ENCODE data around the gene VMAC.

DNA sequence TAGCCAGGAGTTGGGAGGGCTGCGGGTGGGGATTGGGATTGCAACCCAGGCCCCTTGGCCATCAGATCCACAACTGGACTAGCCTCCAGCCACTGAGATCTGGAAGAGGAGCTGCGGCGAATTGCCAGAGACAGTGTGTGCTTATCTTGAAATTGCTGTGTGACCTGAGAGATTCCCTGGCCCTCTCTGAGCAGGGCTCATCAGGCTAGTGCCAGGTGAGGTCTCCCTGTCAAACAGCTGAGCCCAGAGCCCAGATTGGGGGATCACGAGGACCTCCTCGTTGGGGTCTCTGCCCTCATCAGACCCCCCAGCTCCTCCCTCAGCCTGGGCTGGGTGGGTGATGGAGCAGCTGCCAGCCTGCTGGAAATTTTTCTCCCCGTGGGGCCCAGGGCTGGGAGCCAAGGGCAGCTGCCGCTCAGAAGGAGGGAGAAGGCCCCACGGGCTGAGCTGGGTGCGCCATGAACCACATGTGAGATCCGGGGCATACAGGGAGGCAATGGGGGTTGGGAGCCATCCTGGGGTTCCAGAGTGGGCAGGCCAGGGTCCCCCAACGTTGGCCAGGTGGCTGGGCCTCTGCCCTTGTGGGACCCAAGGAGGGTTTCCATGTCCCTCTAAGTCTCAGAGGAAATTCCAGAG, 41.5 kb upstream of the VMAC start:
- TF ChIP-seq, protein P1, sequence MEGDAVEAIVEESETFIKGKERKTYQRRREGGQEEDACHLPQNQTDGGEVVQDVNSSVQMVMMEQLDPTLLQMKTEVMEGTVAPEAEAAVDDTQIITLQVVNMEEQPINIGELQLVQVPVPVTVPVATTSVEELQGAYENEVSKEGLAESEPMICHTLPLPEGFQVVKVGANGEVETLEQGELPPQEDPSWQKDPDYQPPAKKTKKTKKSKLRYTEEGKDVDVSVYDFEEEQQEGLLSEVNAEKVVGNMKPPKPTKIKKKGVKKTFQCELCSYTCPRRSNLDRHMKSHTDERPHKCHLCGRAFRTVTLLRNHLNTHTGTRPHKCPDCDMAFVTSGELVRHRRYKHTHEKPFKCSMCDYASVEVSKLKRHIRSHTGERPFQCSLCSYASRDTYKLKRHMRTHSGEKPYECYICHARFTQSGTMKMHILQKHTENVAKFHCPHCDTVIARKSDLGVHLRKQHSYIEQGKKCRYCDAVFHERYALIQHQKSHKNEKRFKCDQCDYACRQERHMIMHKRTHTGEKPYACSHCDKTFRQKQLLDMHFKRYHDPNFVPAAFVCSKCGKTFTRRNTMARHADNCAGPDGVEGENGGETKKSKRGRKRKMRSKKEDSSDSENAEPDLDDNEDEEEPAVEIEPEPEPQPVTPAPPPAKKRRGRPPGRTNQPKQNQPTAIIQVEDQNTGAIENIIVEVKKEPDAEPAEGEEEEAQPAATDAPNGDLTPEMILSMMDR (IDR thresholded peaks at IDR 0.05), result no peak
- no peak for TF ChIP-seq EZH2 (IDR thresholded peaks at IDR 0.05; ENCODE audit: borderline replicate concordance, insufficient read depth, low read depth, low read length, poor library complexity, severe bottlenecking)

All from B cell (primary cell).